ENCODE measurements around the gene FAM13A. TPM values are rescaled to one million over a fixed set of nuclear protein-coding genes. Genes with fewer than 3 reads are reported as not detected.

Gene FAM13A
- total and polyA plus RNA-seq, 2 of the 13 experiments (the other 11 are each of a cell fraction or from before 2014, with no cell fraction given): 1.2 to 36.2 TPM

GRCh38 chr4:88823058-88823919 is 233.7 kb downstream of the FAM13A start (continued):
- TF ChIP-seq FUBP1 (CRISPR knock-in tag; IDR thresholded peaks at IDR 0.05; ENCODE audit: borderline replicate concordance) (no peak), IRX3 (CRISPR knock-in tag; IDR thresholded peaks at IDR 0.05; ENCODE audit: borderline replicate concordance, low read depth) (no peak), ZNF546 (CRISPR knock-in tag; conservative IDR thresholded peaks at IDR 0.05) (no peak), SUZ12 (IDR thresholded peaks at IDR 0.05; ENCODE audit: low read depth, low read length) (no peak), ZNF761 (CRISPR knock-in tag; conservative IDR thresholded peaks at IDR 0.05) (no peak), CBFB (CRISPR knock-in tag; IDR thresholded peaks at IDR 0.05) (no peak), ZNF558 (CRISPR knock-in tag; IDR thresholded peaks at IDR 0.05; ENCODE audit: borderline replicate concordance) (no peak), NR2F1 (CRISPR knock-in tag; IDR thresholded peaks at IDR 0.05) (peak; percentile 74 to 77; a peak in 3 of 4 replicates), ZNF567 (CRISPR knock-in tag; IDR thresholded peaks at IDR 0.05; ENCODE audit: borderline replicate concordance) (0 out of 2 replicates have a peak, but pooled peaks have one; percentile 3), POGK (CRISPR knock-in tag; conservative IDR thresholded peaks at IDR 0.05) (no peak), SPEN (CRISPR knock-in tag; IDR thresholded peaks at IDR 0.05; ENCODE audit: low read depth) (no peak), TBX2 (CRISPR knock-in tag; IDR thresholded peaks at IDR 0.05; ENCODE audit: borderline replicate concordance) (no peak), ZNF878 (CRISPR knock-in tag; IDR thresholded peaks at IDR 0.05) (peak; percentile 30), MYC (CRISPR knock-in tag; IDR thresholded peaks at IDR 0.05; ENCODE audit: borderline replicate concordance) (0 out of 2 replicates have a peak, but pooled peaks have one; percentile 14), KLF11 (CRISPR knock-in tag; IDR thresholded peaks at IDR 0.05) (no peak), MTF1 (CRISPR knock-in tag; IDR thresholded peaks at IDR 0.05) (no peak), ZNF614 (CRISPR knock-in tag; IDR thresholded peaks at IDR 0.05; ENCODE audit: borderline replicate concordance) (no peak), IRF1 (CRISPR knock-in tag; IDR thresholded peaks at IDR 0.05; ENCODE audit: low read depth) (no peak), ZNF431 (CRISPR knock-in tag; IDR thresholded peaks at IDR 0.05; ENCODE audit: borderline replicate concordance, low read depth) (no peak; the same call in 1 of the 2 replicates), ZSCAN21 (CRISPR knock-in tag; IDR thresholded peaks at IDR 0.05; ENCODE audit: borderline replicate concordance) (no peak), ZNF280B (CRISPR knock-in tag; IDR thresholded peaks at IDR 0.05; ENCODE audit: borderline replicate concordance) (no peak)
